GM23338 (cell line): ENCODE results near the gene F11R. TPM values are rescaled to one million over a fixed set of nuclear protein-coding genes. Genes with fewer than 3 reads are reported as not detected.

Experiments used
- ZNF114 ChIP-seq: fragments of 250-450 bp; sonication (Bioruptor Pico); IDR thresholded peaks from 2 replicates; pipeline ENCODE4 v1.5.0; 2020; ENCODE audit warnings: mild to moderate bottlenecking, moderate library complexity
- polyA plus RNA-seq: library from polyadenylated mRNA; unstranded; fragments of >200 nt; fragmentation: Nextera tagmentation; extraction: Ambion mirVana; gene quantifications from 2 replicates; pipeline ENCODE4 v1.2.1, GENCODE V29; 2016
- total RNA-seq: library from RNA; depleted of rRNA; stranded (reverse); fragments of >200 nt; shearing (Covaris generic); gene quantifications from 2 replicates; pipeline ENCODE4 v1.2.3, GENCODE V29; 2014
- TF ChIP-seq, protein P1 (sequence below): fragments of 250-450 bp; sonication (Bioruptor Pico); IDR thresholded peaks from 2 replicates; pipeline ENCODE4 v1.5.0; 2020; ENCODE audit warnings: mild to moderate bottlenecking, moderate library complexity
- TF ChIP-seq, protein P2 (sequence below), 2 experiments: fragments of 200-600 bp in 1 of 2; sonication (generic) in 1 of 2; conservative IDR thresholded peaks; 2 replicates each; pipeline versions ENCODE4 v1.5.1 to v1.6.1; 2016 to 2017; ENCODE audit warnings: antibody characterized with exemption in 2 of 2, low read depth in 2 of 2, mild to moderate bottlenecking in 2 of 2, moderate library complexity in 1 of 2
- TF ChIP-seq, protein P3 (sequence below): IDR thresholded peaks from 2 replicates; pipeline ENCODE4 v1.6.1; 2016; ENCODE audit warnings: antibody characterized with exemption
- TF ChIP-seq, protein P4 (sequence below): IDR thresholded peaks from one replicate; pipeline ENCODE4 v1.6.1; 2018; ENCODE audit warnings: antibody characterized with exemption; ENCODE audit not compliant: unreplicated experiment

Gene F11R
- total and polyA plus RNA-seq, 2 experiments from 2014 or later = 51.0 to 169 TPM

DNA sequence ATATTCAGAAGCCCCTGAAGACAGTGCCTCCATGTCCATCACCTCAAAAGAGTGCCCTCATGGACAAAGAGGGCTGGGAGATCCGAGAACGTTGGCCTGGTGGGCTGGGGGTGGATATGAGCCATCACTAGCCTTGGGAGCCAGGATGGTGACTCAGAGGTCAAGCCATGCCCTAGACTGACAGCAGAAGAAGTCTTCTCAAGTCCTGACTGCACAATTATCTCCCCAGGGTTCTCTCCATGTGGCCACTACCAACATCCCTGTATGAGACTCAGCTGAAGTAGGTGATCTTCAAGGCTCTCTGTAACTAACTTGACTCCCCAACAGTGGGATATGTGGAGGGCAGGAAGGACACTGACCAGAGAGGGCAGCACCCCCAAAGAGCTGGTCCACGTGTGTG, 31.9 kb upstream of the F11R start (continued):
- TF ChIP-seq, protein P1, sequence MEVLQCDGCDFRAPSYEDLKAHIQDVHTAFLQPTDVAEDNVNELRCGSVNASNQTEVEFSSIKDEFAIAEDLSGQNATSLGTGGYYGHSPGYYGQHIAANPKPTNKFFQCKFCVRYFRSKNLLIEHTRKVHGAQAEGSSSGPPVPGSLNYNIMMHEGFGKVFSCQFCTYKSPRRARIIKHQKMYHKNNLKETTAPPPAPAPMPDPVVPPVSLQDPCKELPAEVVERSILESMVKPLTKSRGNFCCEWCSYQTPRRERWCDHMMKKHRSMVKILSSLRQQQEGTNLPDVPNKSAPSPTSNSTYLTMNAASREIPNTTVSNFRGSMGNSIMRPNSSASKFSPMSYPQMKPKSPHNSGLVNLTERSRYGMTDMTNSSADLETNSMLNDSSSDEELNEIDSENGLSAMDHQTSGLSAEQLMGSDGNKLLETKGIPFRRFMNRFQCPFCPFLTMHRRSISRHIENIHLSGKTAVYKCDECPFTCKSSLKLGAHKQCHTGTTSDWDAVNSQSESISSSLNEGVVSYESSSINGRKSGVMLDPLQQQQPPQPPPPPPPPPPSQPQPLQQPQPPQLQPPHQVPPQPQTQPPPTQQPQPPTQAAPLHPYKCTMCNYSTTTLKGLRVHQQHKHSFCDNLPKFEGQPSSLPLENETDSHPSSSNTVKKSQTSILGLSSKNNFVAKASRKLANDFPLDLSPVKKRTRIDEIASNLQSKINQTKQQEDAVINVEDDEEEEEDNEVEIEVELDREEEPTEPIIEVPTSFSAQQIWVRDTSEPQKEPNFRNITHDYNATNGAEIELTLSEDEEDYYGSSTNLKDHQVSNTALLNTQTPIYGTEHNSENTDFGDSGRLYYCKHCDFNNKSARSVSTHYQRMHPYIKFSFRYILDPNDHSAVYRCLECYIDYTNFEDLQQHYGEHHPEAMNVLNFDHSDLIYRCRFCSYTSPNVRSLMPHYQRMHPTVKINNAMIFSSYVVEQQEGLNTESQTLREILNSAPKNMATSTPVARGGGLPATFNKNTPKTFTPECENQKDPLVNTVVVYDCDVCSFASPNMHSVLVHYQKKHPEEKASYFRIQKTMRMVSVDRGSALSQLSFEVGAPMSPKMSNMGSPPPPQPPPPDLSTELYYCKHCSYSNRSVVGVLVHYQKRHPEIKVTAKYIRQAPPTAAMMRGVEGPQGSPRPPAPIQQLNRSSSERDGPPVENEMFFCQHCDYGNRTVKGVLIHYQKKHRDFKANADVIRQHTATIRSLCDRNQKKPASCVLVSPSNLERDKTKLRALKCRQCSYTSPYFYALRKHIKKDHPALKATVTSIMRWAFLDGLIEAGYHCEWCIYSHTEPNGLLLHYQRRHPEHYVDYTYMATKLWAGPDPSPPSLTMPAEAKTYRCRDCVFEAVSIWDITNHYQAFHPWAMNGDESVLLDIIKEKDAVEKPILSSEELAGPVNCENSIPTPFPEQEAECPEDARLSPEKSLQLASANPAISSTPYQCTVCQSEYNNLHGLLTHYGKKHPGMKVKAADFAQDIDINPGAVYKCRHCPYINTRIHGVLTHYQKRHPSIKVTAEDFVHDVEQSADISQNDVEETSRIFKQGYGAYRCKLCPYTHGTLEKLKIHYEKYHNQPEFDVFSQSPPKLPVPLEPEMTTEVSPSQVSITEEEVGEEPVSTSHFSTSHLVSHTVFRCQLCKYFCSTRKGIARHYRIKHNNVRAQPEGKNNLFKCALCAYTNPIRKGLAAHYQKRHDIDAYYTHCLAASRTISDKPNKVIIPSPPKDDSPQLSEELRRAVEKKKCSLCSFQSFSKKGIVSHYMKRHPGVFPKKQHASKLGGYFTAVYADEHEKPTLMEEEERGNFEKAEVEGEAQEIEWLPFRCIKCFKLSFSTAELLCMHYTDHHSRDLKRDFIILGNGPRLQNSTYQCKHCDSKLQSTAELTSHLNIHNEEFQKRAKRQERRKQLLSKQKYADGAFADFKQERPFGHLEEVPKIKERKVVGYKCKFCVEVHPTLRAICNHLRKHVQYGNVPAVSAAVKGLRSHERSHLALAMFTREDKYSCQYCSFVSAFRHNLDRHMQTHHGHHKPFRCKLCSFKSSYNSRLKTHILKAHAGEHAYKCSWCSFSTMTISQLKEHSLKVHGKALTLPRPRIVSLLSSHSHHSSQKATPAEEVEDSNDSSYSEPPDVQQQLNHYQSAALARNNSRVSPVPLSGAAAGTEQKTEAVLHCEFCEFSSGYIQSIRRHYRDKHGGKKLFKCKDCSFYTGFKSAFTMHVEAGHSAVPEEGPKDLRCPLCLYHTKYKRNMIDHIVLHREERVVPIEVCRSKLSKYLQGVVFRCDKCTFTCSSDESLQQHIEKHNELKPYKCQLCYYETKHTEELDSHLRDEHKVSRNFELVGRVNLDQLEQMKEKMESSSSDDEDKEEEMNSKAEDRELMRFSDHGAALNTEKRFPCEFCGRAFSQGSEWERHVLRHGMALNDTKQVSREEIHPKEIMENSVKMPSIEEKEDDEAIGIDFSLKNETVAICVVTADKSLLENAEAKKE (CRISPR knock-in tag) = no peak
- TF ChIP-seq, protein P2, sequence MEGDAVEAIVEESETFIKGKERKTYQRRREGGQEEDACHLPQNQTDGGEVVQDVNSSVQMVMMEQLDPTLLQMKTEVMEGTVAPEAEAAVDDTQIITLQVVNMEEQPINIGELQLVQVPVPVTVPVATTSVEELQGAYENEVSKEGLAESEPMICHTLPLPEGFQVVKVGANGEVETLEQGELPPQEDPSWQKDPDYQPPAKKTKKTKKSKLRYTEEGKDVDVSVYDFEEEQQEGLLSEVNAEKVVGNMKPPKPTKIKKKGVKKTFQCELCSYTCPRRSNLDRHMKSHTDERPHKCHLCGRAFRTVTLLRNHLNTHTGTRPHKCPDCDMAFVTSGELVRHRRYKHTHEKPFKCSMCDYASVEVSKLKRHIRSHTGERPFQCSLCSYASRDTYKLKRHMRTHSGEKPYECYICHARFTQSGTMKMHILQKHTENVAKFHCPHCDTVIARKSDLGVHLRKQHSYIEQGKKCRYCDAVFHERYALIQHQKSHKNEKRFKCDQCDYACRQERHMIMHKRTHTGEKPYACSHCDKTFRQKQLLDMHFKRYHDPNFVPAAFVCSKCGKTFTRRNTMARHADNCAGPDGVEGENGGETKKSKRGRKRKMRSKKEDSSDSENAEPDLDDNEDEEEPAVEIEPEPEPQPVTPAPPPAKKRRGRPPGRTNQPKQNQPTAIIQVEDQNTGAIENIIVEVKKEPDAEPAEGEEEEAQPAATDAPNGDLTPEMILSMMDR (conservative IDR thresholded peaks at IDR 0.05; ENCODE audit: low read depth in 2 of 2) = no peak
- TF ChIP-seq, protein P3, sequence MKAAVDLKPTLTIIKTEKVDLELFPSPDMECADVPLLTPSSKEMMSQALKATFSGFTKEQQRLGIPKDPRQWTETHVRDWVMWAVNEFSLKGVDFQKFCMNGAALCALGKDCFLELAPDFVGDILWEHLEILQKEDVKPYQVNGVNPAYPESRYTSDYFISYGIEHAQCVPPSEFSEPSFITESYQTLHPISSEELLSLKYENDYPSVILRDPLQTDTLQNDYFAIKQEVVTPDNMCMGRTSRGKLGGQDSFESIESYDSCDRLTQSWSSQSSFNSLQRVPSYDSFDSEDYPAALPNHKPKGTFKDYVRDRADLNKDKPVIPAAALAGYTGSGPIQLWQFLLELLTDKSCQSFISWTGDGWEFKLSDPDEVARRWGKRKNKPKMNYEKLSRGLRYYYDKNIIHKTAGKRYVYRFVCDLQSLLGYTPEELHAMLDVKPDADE = no peak
- TF ChIP-seq, protein P4, sequence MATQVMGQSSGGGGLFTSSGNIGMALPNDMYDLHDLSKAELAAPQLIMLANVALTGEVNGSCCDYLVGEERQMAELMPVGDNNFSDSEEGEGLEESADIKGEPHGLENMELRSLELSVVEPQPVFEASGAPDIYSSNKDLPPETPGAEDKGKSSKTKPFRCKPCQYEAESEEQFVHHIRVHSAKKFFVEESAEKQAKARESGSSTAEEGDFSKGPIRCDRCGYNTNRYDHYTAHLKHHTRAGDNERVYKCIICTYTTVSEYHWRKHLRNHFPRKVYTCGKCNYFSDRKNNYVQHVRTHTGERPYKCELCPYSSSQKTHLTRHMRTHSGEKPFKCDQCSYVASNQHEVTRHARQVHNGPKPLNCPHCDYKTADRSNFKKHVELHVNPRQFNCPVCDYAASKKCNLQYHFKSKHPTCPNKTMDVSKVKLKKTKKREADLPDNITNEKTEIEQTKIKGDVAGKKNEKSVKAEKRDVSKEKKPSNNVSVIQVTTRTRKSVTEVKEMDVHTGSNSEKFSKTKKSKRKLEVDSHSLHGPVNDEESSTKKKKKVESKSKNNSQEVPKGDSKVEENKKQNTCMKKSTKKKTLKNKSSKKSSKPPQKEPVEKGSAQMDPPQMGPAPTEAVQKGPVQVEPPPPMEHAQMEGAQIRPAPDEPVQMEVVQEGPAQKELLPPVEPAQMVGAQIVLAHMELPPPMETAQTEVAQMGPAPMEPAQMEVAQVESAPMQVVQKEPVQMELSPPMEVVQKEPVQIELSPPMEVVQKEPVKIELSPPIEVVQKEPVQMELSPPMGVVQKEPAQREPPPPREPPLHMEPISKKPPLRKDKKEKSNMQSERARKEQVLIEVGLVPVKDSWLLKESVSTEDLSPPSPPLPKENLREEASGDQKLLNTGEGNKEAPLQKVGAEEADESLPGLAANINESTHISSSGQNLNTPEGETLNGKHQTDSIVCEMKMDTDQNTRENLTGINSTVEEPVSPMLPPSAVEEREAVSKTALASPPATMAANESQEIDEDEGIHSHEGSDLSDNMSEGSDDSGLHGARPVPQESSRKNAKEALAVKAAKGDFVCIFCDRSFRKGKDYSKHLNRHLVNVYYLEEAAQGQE = no peak
- no peak for TF ChIP-seq ZNF114 (CRISPR knock-in tag)
